A673 (cell line): ENCODE data around the gene NAT16. TPM values are rescaled to one million over a fixed set of nuclear protein-coding genes. Genes with fewer than 3 reads are reported as not detected.

Experiments
- BruUV-seq: library from RNA; stranded (reverse); fragments of 400-500 nt; replicated peaks from 2 replicates; lab custom pipeline; 2021; lab: Mats Ljungman, UMichigan
- CTCF ChIA-PET: fragments of 300-600 bp; sonication (Branson Sonifier 250); formaldehyde crosslinking; loops from one replicate; lab custom pipeline; 2022; ENCODE audit warnings: antibody characterized with exemption; lab: Charles Lee
- POLR2A ChIA-PET: fragments of 300-600 bp; sonication (Branson Sonifier 250); formaldehyde crosslinking; loops from one replicate; lab custom pipeline; 2022; ENCODE audit warnings: antibody characterized with exemption; ENCODE audit not compliant: low non-redundant PET; lab: Charles Lee
- DNase-seq: peaks from one replicate; pipeline ENCODE4 v3.0.0-alpha.2; 2015; ENCODE audit warnings: low spot score
- H3K27ac ChIP-seq: fragments of 200-600 bp; sonication (generic); 2 replicates; pipeline ENCODE4 v1.5.1; 2016; ENCODE audit warnings: mixed run types, low read depth, mild to moderate bottlenecking, mixed read lengths, antibody characterized with exemption, low read length; ENCODE audit not compliant: poor library complexity, severe bottlenecking
- H3K27me3 ChIP-seq: fragments of 200-600 bp; sonication (generic); replicated peaks from 2 replicates; pipeline ENCODE4 v1.6.1; 2017; ENCODE audit warnings: mixed run types, low read depth, mild to moderate bottlenecking, mixed read lengths, antibody characterized with exemption, low read length; ENCODE audit not compliant: insufficient read depth, poor library complexity
- H3K36me3 ChIP-seq: fragments of 200-600 bp; sonication (generic); 2 replicates; pipeline ENCODE4 v1.6.1; 2016; ENCODE audit warnings: mixed run types, mild to moderate bottlenecking, mixed read lengths, antibody characterized with exemption, low read length; ENCODE audit not compliant: insufficient read depth, poor library complexity, severe bottlenecking
- H3K4me1 ChIP-seq: fragments of 200-600 bp; sonication (generic); 2 replicates; pipeline ENCODE4 v1.6.1; 2017; ENCODE audit warnings: mixed run types, mild to moderate bottlenecking, mixed read lengths, antibody characterized with exemption, low read length; ENCODE audit not compliant: insufficient read depth, poor library complexity, severe bottlenecking
- H3K4me3 ChIP-seq: fragments of 200-600 bp; sonication (generic); 2 replicates; pipeline ENCODE4 v1.5.1; 2016; ENCODE audit warnings: low read depth, mixed run types, mild to moderate bottlenecking, mixed read lengths, low read length; ENCODE audit not compliant: poor library complexity, severe bottlenecking
- H3K9me3 ChIP-seq: fragments of 200-600 bp; sonication (generic); 2 replicates; pipeline ENCODE4 v1.6.1; 2016; ENCODE audit warnings: mixed run types, low read depth, mild to moderate bottlenecking, mixed read lengths, antibody characterized with exemption, low read length; ENCODE audit not compliant: poor library complexity, severe bottlenecking
- EZH2 ChIP-seq: fragments of 200-600 bp; sonication (generic); IDR thresholded peaks from 2 replicates; pipeline ENCODE4 v1.6.1; 2017; ENCODE audit warnings: borderline replicate concordance, low read depth, mild to moderate bottlenecking, mixed read lengths, antibody characterized with exemption, low read length; ENCODE audit not compliant: poor library complexity, severe bottlenecking
- intact Hi-C: fragments of 100-400 bp; cut with micrococcal nuclease; formaldehyde crosslinking; loops from one replicate; pipeline ENCODE4 v1.10.0; 2022; ENCODE audit not compliant: unreplicated experiment
- total RNA-seq: library from RNA; stranded (reverse); gene quantifications from 2 replicates; pipeline ENCODE4 v1.2.3, GENCODE V29; 2021
- TF ChIP-seq, protein P1 (sequence below): fragments of 300-800, 200-600 bp; sonication (generic); conservative IDR thresholded peaks from 2 replicates; pipeline ENCODE4 v1.5.1; 2017; ENCODE audit warnings: low read depth, mild to moderate bottlenecking, antibody characterized with exemption, low read length, moderate library complexity, mixed read lengths

NAT16 gene
- total RNA-seq, 1 experiment from 2014 or later: not detected

DNA sequence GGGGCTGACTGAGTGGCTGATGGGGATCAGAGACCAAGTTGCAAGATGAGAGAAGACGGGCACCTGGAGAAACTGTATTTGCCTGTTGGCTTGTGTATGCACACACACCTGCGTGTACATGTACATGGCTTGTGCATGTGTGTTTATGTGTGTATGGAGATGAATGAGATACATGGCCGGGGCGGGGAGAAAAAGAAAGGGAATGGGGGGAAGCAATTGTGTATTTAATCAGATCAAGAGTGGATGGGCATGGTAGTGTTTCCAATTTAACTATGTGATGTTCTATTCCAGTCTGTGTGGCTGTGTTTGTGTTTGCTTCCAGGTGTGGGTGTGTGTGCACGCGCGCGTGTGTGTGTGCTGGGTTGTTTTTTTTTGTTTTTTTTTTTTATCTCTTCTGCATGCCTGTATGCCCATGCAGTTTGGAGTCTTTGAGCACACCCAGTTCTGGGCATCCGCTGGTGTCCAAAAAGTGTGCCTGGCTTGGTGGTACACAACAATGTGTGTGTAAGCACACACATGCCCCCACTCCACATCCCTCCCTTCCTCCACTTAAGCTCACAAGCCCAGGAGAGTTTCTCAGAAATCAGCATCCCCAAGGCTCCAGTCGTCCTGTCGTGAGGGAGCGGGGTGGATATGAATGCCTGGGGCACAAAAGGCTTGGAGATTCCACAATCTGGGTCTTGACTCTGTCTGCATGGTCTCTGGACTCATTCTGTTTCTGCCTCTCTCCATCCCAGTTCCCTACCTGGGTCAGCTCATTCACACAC, 12.3 kb downstream of the NAT16 start:
- peaks cover 56% of the 10 kb centered on the region for H3K4me1 ChIP-seq
- no TSS peak for BruUV-seq
- no peak for DNase-seq
- TF ChIP-seq, protein P1, sequence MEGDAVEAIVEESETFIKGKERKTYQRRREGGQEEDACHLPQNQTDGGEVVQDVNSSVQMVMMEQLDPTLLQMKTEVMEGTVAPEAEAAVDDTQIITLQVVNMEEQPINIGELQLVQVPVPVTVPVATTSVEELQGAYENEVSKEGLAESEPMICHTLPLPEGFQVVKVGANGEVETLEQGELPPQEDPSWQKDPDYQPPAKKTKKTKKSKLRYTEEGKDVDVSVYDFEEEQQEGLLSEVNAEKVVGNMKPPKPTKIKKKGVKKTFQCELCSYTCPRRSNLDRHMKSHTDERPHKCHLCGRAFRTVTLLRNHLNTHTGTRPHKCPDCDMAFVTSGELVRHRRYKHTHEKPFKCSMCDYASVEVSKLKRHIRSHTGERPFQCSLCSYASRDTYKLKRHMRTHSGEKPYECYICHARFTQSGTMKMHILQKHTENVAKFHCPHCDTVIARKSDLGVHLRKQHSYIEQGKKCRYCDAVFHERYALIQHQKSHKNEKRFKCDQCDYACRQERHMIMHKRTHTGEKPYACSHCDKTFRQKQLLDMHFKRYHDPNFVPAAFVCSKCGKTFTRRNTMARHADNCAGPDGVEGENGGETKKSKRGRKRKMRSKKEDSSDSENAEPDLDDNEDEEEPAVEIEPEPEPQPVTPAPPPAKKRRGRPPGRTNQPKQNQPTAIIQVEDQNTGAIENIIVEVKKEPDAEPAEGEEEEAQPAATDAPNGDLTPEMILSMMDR: no peak
- no peak for TF ChIP-seq EZH2
- POLR2A ChIA-PET: no interaction called here
- no peaks in the 10 kb centered on the region for H3K36me3 ChIP-seq
- intact Hi-C loops: no loop called here
- no peak overlapping the region for H3K4me3 ChIP-seq
- no peak overlapping the region for H3K27ac ChIP-seq
- CTCF ChIA-PET: no interaction called here
- no peaks in the 10 kb centered on the region for H3K9me3 ChIP-seq
- H3K27me3 ChIP-seq: peaks cover 63% of the 10 kb centered on the region

DNA sequence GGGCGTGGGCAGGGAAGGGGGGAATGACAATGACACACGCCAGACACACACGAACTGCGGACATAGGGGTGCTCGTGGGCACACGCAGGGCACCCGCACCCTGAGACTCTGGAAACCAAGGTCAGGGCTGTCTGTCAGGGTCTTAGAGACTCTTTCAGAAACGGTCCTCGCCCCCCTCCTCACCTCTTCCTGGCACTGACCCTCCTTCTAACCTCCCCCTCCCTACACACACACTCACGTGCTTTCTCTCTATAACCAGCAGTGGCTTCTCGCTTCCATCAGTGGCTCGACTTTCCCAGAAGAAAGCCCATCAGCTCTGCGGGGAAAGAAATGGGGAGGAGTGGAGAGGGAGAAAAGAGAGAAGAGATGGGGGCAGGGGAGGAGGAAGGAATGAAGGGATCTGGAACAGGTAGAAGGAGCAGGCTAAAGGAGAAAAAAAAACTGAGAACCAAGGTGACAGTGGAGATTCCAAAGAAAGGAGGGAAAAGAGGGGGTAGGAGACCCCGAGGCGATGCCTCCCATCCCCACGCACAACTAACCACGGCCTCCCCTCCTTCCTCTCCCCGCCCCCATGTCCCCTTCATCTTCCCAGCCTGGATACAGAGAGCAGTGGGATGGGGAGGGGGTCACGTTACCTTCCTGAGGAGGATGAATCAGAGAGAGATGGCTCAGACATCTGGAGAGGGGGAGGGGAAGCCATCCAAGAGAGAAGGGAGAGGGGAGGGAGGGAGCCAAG, 13.0 kb downstream of the NAT16 start:
- no peak overlapping the region for H3K4me3 ChIP-seq
- ChIA-PET CTCF (interaction anchor here (2.1 kb wide), 1 partner anchor 11 kb away, joined by 5 read pairs; no protein-coding TSS in a partner anchor), POLR2A (no interaction called here)
- BruUV-seq: no TSS peak
- no peak overlapping the region for H3K27ac ChIP-seq
- intact Hi-C loops: no loop called here
- peak; percentile 40 for DNase-seq
- no peaks in the 10 kb centered on the region for H3K9me3 ChIP-seq
- peaks cover 56% of the 10 kb centered on the region for H3K4me1 ChIP-seq
- H3K27me3 ChIP-seq: peaks cover 56% of the 10 kb centered on the region
- no peaks in the 10 kb centered on the region for H3K36me3 ChIP-seq
- no peak for TF ChIP-seq EZH2
- TF ChIP-seq, protein P1: no peak

DNA sequence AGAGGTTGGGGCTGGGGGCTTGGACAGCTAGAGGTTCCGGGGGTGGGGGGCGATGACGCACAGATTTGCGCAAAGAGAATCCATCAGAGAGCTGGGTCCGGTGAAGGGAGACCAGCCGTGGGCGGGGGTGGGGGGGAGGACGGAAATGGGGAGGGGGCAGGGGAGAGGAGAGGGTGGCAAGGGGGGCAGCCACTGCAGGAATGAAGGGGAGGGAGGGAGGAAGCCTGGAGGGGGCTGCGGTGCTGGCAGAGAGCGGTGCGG, 13.5 kb downstream of the NAT16 start:
- no peak overlapping the region for H3K4me3 ChIP-seq
- peaks cover 51% of the 10 kb centered on the region for H3K27me3 ChIP-seq
- BruUV-seq: no TSS peak
- intact Hi-C loops: no loop called here
- POLR2A ChIA-PET: interaction anchor here (0.6 kb wide), 1 partner anchor 45 kb away, joined by 7 read pairs; no protein-coding TSS in a partner anchor
- TF ChIP-seq, protein P1: no peak
- TF ChIP-seq EZH2: no peak
- H3K4me1 ChIP-seq: peaks cover 59% of the 10 kb centered on the region
- no peaks in the 10 kb centered on the region for H3K9me3 ChIP-seq
- no peaks in the 10 kb centered on the region for H3K36me3 ChIP-seq
- no peak overlapping the region for H3K27ac ChIP-seq
- DNase-seq: no peak
- CTCF ChIA-PET: interaction anchor here (0.6 to 2.1 kb wide), 2 partner anchors 10 to 12 kb away, joined by 5 to 10 read pairs; no protein-coding TSS in a partner anchor
